ENCODE data around the gene MITD1.
A peak's percentile ranks its signal among the peaks of the same experiment; 100 is the strongest.

The MITD1 gene

GRCh38 chr2:99154643-99155536, 26.0 kb downstream of the MITD1 start, which contains the start of the genes LIPT1 and TSGA10:
Gene LIPT1, plus strand, starts transcription at chr2:99154967. Its CDS starts 6,991 bp downstream, at chr2:99161958.
Gene TSGA10, minus strand, starts transcription at chr2:99154942. Its CDS starts 45,503 bp downstream, at chr2:99109439.
- TF ChIP-seq, protein P1, sequence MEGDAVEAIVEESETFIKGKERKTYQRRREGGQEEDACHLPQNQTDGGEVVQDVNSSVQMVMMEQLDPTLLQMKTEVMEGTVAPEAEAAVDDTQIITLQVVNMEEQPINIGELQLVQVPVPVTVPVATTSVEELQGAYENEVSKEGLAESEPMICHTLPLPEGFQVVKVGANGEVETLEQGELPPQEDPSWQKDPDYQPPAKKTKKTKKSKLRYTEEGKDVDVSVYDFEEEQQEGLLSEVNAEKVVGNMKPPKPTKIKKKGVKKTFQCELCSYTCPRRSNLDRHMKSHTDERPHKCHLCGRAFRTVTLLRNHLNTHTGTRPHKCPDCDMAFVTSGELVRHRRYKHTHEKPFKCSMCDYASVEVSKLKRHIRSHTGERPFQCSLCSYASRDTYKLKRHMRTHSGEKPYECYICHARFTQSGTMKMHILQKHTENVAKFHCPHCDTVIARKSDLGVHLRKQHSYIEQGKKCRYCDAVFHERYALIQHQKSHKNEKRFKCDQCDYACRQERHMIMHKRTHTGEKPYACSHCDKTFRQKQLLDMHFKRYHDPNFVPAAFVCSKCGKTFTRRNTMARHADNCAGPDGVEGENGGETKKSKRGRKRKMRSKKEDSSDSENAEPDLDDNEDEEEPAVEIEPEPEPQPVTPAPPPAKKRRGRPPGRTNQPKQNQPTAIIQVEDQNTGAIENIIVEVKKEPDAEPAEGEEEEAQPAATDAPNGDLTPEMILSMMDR (IDR thresholded peaks at IDR 0.05; ENCODE audit: low read depth, low read length), result no peak
- peak within 1 kb of the TSS; percentile 85 to 96 for H3K4me3 ChIP-seq (replicated peaks in 1 of 2; ENCODE audit: low read depth in 2 of 2, low read length in 2 of 2)
- DNase-seq (ENCODE audit: low read depth in 2 of 2), result peak; percentile 87 to 93

- H3K4me3 ChIP-seq (replicated peaks in 1 of 2; ENCODE audit: low read depth in 2 of 2, low read length in 2 of 2), result peak overlapping the region; percentile 85 to 96
- peak; percentile 7 to 28 for DNase-seq (ENCODE audit: low read depth in 2 of 2)
- TF ChIP-seq, protein P1 (IDR thresholded peaks at IDR 0.05; ENCODE audit: low read depth, low read length), result no peak
Observed at GRCh38 chr2:99153921-99154604, 26.8 kb downstream of the MITD1 start.

- DNase-seq (ENCODE audit: low read depth in 2 of 2), result no peak
- H3K4me3 ChIP-seq (replicated peaks in 1 of 2; ENCODE audit: low read depth in 2 of 2, low read length in 2 of 2), result no peak overlapping the region
- TF ChIP-seq, protein P1 (IDR thresholded peaks at IDR 0.05; ENCODE audit: low read depth, low read length), result no peak
Observed at GRCh38 chr2:99152199-99152895, 28.5 kb downstream of the MITD1 start.

- TF ChIP-seq, protein P1 (IDR thresholded peaks at IDR 0.05; ENCODE audit: low read depth, low read length), result no peak
- H3K4me3 ChIP-seq (replicated peaks in 1 of 2; ENCODE audit: low read depth in 2 of 2, low read length in 2 of 2), result no peak overlapping the region
- DNase-seq (ENCODE audit: low read depth in 2 of 2), result peak in 1 of 2 donors; percentile 9
Observed at GRCh38 chr2:99150706-99151105, 30.2 kb downstream of the MITD1 start.

DNA sequence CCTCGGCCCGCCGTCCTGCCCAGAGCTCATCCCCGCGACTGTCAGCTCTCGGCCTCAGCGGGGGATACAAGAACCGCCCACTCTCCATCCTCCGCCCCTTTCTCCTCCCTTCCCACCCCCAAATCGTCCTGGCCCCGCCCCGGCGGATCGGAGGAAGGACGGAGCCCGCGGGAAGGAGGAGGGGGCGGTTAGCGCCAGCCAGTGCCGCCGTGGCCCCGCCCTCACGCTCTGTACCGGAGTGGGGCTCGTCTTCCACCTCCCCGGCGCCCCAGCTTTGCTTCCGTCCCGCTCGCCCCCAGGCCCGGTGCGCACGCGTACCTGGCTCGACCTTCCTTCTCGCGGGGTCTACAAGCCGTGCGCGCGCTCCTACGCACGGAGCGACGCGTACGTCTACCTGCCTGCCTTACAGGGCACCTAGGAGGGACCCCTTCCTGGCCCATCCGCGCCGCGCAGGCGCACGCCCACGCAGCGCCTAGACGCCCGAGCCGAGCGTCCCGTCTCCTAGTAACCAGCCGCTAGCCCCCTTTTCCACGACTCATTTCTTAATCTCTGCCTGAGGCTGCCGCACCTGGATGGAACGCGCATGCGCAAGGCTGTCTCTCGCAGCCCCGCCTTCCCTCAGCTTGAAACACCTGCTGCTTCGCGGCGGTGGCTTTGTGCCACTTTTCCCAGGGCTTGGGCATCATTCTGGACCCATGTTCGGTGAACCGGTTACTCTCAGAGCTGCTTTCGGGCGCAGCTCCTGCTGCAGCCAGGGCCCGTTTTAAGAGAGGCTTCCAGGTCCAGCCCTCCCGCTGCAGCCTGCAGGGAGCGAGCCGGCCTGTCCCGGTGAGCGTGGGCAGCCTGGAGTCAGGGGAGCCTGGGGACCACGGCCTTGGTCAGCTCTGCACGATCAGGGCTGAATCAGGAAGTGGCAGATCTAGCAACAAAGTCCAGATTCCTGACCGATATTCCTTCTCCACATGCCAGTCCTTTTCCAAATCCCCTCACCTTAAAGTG, 39.4 kb downstream of the MITD1 start, which contains the start of gene C2orf15:
TSS of gene C2orf15 (plus strand) at position 598 of the 999 bp plus-strand sequence. CDS start 8,852 bp downstream, outside the sequence.
- DNase-seq (ENCODE audit: low read depth in 2 of 2), result peak; percentile 75 to 87
- H3K4me3 ChIP-seq (replicated peaks in 1 of 2; ENCODE audit: low read depth in 2 of 2, low read length in 2 of 2), result peak within 1 kb of the TSS; percentile 87 to 92
- TF ChIP-seq, protein P1 (IDR thresholded peaks at IDR 0.05; ENCODE audit: low read depth, low read length), result no peak
